Measurements from ENCODE around the gene BRD3. TPM values are rescaled to one million over a fixed set of nuclear protein-coding genes. Genes with fewer than 3 reads are reported as not detected.
"Not testable (repeated sequence)": the region's sequence is repeated elsewhere in the genome, so short reads cannot be mapped to it uniquely, and the experiment has no call there.

BRD3 gene
- total RNA-seq, 1 experiment from 2014 or later, result 25.6 TPM

GRCh38 chr9:134101623-134102149 is 33.9 kb upstream of the BRD3 start:
- H3K27me3 Mint-ChIP-seq (ENCODE audit: insufficient read depth, unreplicated experiment), result peaks cover 41% of the 10 kb centered on the region
- no peak for TF ChIP-seq CTCF (IDR thresholded peaks at IDR 0.05; ENCODE audit: unreplicated experiment)
- CTCF ChIA-PET, result interaction anchor here (0.7 kb wide), 1 partner anchor 319 kb away, joined by 3 read pairs; no protein-coding TSS in a partner anchor
- peaks cover 5% of the 10 kb centered on the region for H3K4me1 Mint-ChIP-seq (ENCODE audit: insufficient read depth, unreplicated experiment)
- DNase-seq (ENCODE audit: unreplicated experiment), result no peak
- intact Hi-C loops (cut with micrococcal nuclease), result no loop called here
- H3K27ac Mint-ChIP-seq (ENCODE audit: low read depth, unreplicated experiment), result no peak overlapping the region
- no TSS peak for BruUV-seq (replicated peaks)
- H3K36me3 Mint-ChIP-seq (ENCODE audit: insufficient read depth, unreplicated experiment), result no peaks in the 10 kb centered on the region
- peaks cover 18% of the 10 kb centered on the region for H3K9me3 Mint-ChIP-seq (ENCODE audit: unreplicated experiment)
- POLR2A ChIA-PET, result interaction anchor here (0.6 kb wide), 1 partner anchor 27 kb away, joined by 3 read pairs; no protein-coding TSS in a partner anchor
- no peak overlapping the region for H3K4me3 Mint-ChIP-seq (ENCODE audit: unreplicated experiment)

GRCh38 chr9:134101133-134101532 is 33.3 kb upstream of the BRD3 start:
- BruUV-seq (replicated peaks); DNase-seq (ENCODE audit: unreplicated experiment); H3K27ac Mint-ChIP-seq (ENCODE audit: low read depth, unreplicated experiment); H3K36me3 Mint-ChIP-seq (ENCODE audit: insufficient read depth, unreplicated experiment); H3K4me3 Mint-ChIP-seq (ENCODE audit: unreplicated experiment); intact Hi-C loops (cut with micrococcal nuclease); H3K4me1 Mint-ChIP-seq (ENCODE audit: insufficient read depth, unreplicated experiment): not testable (repeated sequence)
- peaks cover 40% of the 10 kb centered on the region for H3K27me3 Mint-ChIP-seq (ENCODE audit: insufficient read depth, unreplicated experiment)
- ChIA-PET POLR2A (interaction anchor here (0.6 kb wide), 1 partner anchor 28 kb away, joined by 3 read pairs; no protein-coding TSS in a partner anchor), CTCF (interaction anchor here (0.7 kb wide), 1 partner anchor 319 kb away, joined by 3 read pairs; no protein-coding TSS in a partner anchor)
- peaks cover 18% of the 10 kb centered on the region for H3K9me3 Mint-ChIP-seq (ENCODE audit: unreplicated experiment)

GRCh38 chr9:134100040-134100439 is 32.2 kb upstream of the BRD3 start:
- H3K27ac Mint-ChIP-seq (ENCODE audit: low read depth, unreplicated experiment), result no peak overlapping the region
- H3K4me3 Mint-ChIP-seq (ENCODE audit: unreplicated experiment), result no peak overlapping the region
- H3K4me1 Mint-ChIP-seq (ENCODE audit: insufficient read depth, unreplicated experiment), result peaks cover 5% of the 10 kb centered on the region
- TF ChIP-seq CTCF (IDR thresholded peaks at IDR 0.05; ENCODE audit: unreplicated experiment), result no peak
- peaks cover 40% of the 10 kb centered on the region for H3K27me3 Mint-ChIP-seq (ENCODE audit: insufficient read depth, unreplicated experiment)
- H3K36me3 Mint-ChIP-seq (ENCODE audit: insufficient read depth, unreplicated experiment), result no peaks in the 10 kb centered on the region
- CTCF ChIA-PET, result interaction anchor here (0.6 to 3.6 kb wide), 3 partner anchors 8 to 20 kb away, joined by 3 to 13 read pairs (median 3); no protein-coding TSS in a partner anchor
- POLR2A ChIA-PET, result interaction anchor here (0.8 kb wide), 1 partner anchor 44 kb away, joined by 3 read pairs; no protein-coding TSS in a partner anchor
- DNase-seq (ENCODE audit: unreplicated experiment), result no peak
- no TSS peak for BruUV-seq (replicated peaks)
- intact Hi-C loops (cut with micrococcal nuclease), result no loop called here
- peaks cover 18% of the 10 kb centered on the region for H3K9me3 Mint-ChIP-seq (ENCODE audit: unreplicated experiment)

GRCh38 chr9:134099123-134099761 is 31.4 kb upstream of the BRD3 start:
- intact Hi-C loops (cut with micrococcal nuclease), result loop anchor here (1.0 to 5.0 kb wide), 3 partner anchors 42 to 317 kb away; no protein-coding TSS in a partner anchor
- Mint-ChIP-seq H3K36me3 (ENCODE audit: insufficient read depth, unreplicated experiment) (no peaks in the 10 kb centered on the region), H3K4me1 (ENCODE audit: insufficient read depth, unreplicated experiment) (peaks cover 5% of the 10 kb centered on the region), H3K27me3 (ENCODE audit: insufficient read depth, unreplicated experiment) (peaks cover 34% of the 10 kb centered on the region), H3K4me3 (ENCODE audit: unreplicated experiment) (no peak overlapping the region), H3K9me3 (ENCODE audit: unreplicated experiment) (peaks cover 11% of the 10 kb centered on the region), H3K27ac (ENCODE audit: low read depth, unreplicated experiment) (no peak overlapping the region)
- BruUV-seq (replicated peaks), result no TSS peak
- DNase-seq (ENCODE audit: unreplicated experiment), result peak; percentile 68
- ChIA-PET CTCF (interaction anchor here (0.6 to 3.6 kb wide), 11 partner anchors 9 to 309 kb away, joined by 3 to 16 read pairs (median 3); no protein-coding TSS in a partner anchor), POLR2A (interaction anchor here (0.8 to 0.9 kb wide), 2 partner anchors 30 to 43 kb away, joined by 3 to 5 read pairs; no protein-coding TSS in a partner anchor)
- peak; percentile 83 for TF ChIP-seq CTCF (IDR thresholded peaks at IDR 0.05; ENCODE audit: unreplicated experiment)
